ENCODE results near the gene TFPT.
A peak's percentile ranks its signal among the peaks of the same experiment; 100 is the strongest.
"Not testable (repeated sequence)": the region's sequence is repeated elsewhere in the genome, so short reads cannot be mapped to it uniquely, and the experiment has no call there.

The TFPT gene

DNA sequence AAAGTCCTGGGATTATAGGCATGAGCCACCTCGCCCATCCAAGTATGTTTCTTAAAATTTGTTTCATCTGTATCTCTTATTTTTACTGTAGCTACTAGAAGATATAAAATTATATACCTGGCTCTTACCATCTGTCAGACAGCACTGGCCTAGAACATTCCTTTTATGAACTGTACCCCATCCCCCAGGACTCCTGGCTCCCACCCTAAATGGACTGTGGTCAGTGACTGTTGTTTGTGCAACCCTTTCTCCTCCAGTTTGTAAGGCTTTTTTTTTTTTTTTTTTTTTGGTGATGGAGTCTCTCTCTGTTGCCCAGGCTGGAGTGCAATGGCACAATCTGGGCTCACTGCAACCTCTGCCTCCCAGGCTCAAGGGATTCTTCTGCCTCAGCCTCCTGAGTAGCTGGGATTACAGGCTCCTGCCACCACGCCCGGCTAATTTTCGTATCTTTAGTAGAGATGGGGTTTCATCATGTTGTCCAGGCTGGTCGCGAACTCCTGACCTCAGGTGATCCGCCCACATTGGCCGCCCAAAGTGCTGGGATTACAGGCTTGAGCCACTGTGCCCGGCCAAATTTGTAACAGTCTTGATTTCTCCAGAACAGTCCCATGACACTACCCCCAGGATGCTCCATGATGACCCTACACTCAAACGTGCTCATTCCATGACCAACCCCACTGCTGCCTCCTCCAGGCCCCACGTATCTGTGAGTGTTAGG, 10.3 kb downstream of the TFPT start:
- DNase-seq (ENCODE audit: low read depth) = no peak
- TF ChIP-seq, protein P1, sequence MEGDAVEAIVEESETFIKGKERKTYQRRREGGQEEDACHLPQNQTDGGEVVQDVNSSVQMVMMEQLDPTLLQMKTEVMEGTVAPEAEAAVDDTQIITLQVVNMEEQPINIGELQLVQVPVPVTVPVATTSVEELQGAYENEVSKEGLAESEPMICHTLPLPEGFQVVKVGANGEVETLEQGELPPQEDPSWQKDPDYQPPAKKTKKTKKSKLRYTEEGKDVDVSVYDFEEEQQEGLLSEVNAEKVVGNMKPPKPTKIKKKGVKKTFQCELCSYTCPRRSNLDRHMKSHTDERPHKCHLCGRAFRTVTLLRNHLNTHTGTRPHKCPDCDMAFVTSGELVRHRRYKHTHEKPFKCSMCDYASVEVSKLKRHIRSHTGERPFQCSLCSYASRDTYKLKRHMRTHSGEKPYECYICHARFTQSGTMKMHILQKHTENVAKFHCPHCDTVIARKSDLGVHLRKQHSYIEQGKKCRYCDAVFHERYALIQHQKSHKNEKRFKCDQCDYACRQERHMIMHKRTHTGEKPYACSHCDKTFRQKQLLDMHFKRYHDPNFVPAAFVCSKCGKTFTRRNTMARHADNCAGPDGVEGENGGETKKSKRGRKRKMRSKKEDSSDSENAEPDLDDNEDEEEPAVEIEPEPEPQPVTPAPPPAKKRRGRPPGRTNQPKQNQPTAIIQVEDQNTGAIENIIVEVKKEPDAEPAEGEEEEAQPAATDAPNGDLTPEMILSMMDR (conservative IDR thresholded peaks at IDR 0.05; ENCODE audit: low read depth, low read length) = no peak
- H3K4me3 ChIP-seq (ENCODE audit: low read length) = no peak overlapping the region

DNA sequence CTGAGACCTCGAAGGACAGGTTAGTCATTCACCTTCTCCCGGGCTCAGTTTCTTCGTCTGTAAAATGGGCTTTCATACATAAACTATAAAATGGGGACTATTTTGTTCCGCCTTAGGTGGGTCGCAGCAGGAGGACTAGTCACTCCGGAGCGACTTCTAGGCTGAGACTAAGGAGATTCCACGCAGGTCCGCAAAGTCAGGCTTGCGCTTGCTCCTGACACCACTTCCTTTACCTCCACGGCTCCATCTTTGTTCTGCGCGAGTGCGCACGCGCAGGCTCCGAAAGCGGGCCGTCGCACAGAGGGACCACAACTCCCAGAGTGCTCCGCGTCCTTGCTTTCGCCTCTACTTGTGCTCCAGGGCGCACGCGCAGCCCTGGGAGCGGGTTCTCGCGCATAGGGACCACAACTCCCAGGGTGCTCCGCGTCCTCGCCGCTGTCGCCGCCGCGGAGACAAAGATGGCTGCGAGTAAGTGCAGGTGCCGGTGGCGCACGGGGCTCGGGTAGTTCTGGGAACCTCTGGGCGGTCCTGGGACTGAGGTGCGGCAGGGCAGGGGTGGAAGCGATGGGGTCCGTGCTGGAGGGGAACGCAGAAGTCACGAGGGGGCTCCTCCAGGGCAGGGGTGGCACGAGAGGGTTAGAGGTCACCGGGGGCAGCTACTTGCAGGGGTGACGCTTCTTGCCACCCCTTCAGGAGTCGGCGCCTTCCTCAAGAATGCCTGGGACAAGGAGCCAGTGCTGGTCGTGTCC, 12.9 kb downstream of the TFPT start, which contains the start of gene NDUFA3:
NDUFA3 (plus strand) TSS at position 435 of the 749 bp plus-strand sequence; CDS start at position 459, 24 bp downstream.
- TF ChIP-seq, protein P1 (conservative IDR thresholded peaks at IDR 0.05; ENCODE audit: low read depth, low read length) = no peak
- peak within 1 kb of the TSS; percentile 97 for H3K4me3 ChIP-seq (ENCODE audit: low read length)
- DNase-seq (ENCODE audit: low read depth) = peak; percentile 91

DNA sequence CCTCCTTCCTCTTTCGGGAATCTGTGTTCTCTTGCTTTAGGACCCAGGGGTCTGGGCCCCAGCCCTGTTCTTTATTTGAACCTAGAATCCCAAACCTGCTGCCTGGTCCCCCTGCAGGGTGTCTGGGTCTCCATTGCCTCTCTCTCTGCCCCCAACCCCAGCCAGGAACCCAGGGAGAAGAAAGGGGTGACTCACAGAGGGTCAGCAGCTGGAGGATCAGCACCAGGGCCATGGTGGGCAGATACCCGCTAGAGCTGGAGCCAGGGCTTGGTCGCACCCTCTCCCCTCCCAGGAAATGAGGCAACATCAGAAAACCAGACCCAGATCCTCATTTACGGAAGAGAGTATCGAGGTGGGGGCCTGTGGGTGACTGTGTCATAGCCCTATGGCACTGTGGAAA, 14.9 kb downstream of the TFPT start, which contains the start of gene OSCAR:
OSCAR (minus strand) TSS at position 243 of the 400 bp plus-strand sequence; CDS start at position 232, 11 bp downstream.
- DNase-seq (ENCODE audit: low read depth) = no peak
- H3K4me3 ChIP-seq (ENCODE audit: low read length) = no peak within 1 kb of the TSS
- TF ChIP-seq, protein P1 (conservative IDR thresholded peaks at IDR 0.05; ENCODE audit: low read depth, low read length) = no peak

DNA sequence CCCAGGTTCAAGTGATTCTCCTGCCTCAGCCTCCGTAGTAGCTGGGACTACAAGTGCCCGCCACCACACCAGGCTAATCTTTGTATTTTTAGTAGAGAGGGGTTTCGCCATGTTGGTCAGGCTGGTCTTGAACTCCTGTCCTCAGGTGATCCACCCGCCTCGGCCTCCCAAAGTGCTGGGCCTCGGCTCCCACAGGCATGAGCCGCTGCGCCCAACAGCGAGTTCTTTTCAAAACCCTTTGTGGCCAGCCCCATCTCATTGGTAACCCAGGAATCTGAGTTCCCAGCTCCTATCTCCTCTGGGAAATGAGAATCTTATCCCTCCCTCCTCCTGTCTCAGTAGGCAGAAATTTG, 15.6 kb downstream of the TFPT start:
- H3K4me3 ChIP-seq (ENCODE audit: low read length); DNase-seq (ENCODE audit: low read depth): not testable (repeated sequence)

DNA sequence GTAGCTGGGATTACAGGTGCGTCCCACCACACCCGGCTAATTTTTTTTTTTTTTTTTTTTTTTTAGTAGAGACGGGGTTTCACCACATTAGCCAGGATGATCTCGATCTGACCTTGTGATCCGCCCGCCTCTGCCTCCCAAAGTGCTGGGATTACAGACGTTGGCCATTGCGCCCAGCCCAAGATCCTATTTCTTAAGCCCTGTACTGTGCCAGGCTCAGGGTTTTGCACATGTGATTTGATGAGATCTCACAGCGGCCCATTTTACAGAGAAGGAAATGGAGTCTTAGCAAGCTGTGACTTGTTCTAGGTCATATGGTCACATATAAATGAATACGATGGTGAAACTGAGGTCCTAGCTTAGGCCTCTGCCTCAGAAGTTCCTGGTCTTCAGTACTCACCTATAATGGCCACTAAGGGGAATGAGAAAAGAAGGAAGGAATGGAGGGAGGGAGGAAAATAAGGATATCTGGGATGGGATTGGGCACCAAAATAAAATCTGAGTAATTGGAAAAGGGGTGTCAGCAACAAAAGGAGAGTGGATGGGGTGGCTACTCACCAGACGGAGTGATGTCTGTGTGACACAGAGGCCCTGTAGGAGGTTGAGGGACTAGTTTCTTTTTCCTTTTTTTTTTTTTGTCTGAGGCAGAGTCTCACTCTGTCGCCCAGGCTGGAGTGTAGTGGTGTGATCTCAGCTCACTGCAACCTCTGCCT, 16.1 kb downstream of the TFPT start:
- no peak for DNase-seq (ENCODE audit: low read depth)
- TF ChIP-seq, protein P1 (conservative IDR thresholded peaks at IDR 0.05; ENCODE audit: low read depth, low read length) = no peak
- H3K4me3 ChIP-seq (ENCODE audit: low read length) = no peak overlapping the region

DNA sequence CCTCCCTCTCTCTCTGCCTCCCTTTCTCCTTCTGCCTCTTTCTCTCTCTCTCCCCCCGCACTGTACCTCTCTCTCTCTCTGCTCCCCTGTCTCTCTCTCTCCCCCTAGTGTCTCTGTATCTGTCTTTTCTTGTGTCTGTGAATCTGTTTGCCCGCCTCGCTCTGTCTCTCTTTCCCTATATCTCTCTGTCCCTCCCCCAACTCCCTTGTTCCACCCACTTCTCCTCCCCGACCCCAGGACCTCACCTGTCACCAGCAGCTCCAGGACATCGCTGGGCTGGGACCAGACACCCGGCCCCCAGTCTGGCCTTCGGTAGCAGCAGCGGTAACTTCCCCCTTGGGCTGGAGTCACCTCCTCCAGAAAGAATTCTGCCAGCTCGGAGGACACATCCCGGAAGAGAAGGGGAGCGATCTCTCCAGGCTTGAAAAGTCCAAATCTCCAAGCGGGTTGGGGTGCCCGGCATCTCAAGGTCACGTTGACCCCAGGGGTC, 18.8 kb downstream of the TFPT start:
- no peak overlapping the region for H3K4me3 ChIP-seq (ENCODE audit: low read length)
- no peak for DNase-seq (ENCODE audit: low read depth)
- TF ChIP-seq, protein P1 (conservative IDR thresholded peaks at IDR 0.05; ENCODE audit: low read depth, low read length) = peak; percentile 24

DNA sequence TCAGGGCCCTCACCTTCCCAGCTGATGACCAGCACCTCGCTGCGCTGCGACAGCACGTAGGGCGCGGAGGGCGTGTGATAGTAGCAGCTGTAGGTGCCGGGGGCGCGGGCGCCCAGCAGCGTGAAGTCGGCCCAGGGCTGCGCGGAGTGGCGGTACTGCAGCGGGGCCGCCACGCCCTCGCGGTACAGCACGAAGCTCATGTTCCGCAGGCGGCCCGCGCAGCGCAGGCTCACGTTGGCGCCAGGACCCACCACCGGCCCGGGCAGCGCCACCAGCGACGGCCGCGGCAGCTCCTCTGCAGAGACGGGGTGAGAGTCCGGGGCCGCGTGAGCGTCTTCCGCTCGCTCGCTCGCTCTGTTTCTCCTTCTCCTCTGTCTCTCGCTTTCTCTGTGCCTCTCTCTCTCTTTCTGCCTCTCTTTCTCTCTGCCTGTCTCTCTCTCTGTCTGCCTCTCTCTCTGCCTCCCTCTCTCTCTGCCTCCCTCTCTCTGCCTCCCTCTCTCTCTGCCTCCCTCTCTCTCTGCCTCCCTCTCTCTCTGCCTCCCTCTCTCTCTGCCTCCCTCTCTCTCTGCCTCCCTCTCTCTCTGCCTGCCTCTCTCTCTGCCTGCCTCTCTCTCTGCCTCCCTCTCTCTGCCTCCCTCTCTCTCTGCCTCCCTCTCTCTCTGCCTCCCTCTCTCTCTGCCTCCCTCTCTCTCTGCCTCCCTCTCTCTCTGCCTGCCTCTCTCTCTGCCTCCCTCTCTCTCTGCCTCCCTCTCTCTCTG, 19.4 kb downstream of the TFPT start:
- not testable (repeated sequence) for H3K4me3 ChIP-seq (ENCODE audit: low read length); DNase-seq (ENCODE audit: low read depth)

Data from retinal pigment epithelial cell (primary cell).